Uterus (tissue), 4 donors: ENCODE results near the gene ABCA9. TPM values are rescaled to one million over a fixed set of nuclear protein-coding genes. Genes with fewer than 3 reads are reported as not detected.
A peak's percentile ranks its signal among the peaks of the same experiment; 100 is the strongest.

Experiments used
- DNase-seq, 2 donors: peaks; one replicate each; pipeline ENCODE4 v3.0.0-alpha.2; 2019 to 2020
- H3K27ac ChIP-seq, 2 donors: fragments of 200-600 bp; sonication (generic); 1 replicate in 1 of 2; 2 replicates in 1 of 2; pipeline ENCODE4 v1.5.1; 2016 to 2018
- H3K27me3 ChIP-seq, 2 donors: fragments of 200-600 bp; sonication (generic); one replicate each; pipeline ENCODE4 v1.5.1; 2018 to 2019; ENCODE audit warnings: control low read depth in 1 of 2
- H3K36me3 ChIP-seq, 2 donors: fragments of 200-600 bp; sonication (generic); one replicate each; pipeline ENCODE4 v1.5.1; 2019; ENCODE audit warnings: control low read depth in 1 of 2
- H3K4me1 ChIP-seq, 2 donors: fragments of 200-600 bp; sonication (generic); one replicate each; pipeline ENCODE4 v1.5.1; 2018 to 2019; ENCODE audit warnings: control low read depth in 1 of 2
- H3K4me3 ChIP-seq, 2 donors: fragments of 200-600 bp; sonication (generic); 1 replicate in 1 of 2; 2 replicates in 1 of 2; pipeline ENCODE4 v1.5.1; 2018 to 2019; ENCODE audit warnings: mild to moderate bottlenecking in 1 of 2
- H3K9me3 ChIP-seq, 2 donors: fragments of 200-600 bp; sonication (generic); one replicate each; pipeline ENCODE4 v1.5.1; 2019; ENCODE audit warnings: control low read depth in 1 of 2
- CTCF ChIP-seq, 4 experiments: fragments of 200-600 bp in 2 of 4; fragments of 450-650 bp in 2 of 4; sonication (generic) in 2 of 4; IDR thresholded peaks; one replicate each; pipeline ENCODE4 v1.5.1; 2016 to 2019; ENCODE audit warnings: antibody characterized with exemption in 4 of 4, mild to moderate bottlenecking in 2 of 4, moderate library complexity in 1 of 4
- POLR2A ChIP-seq, 2 donors: fragments of 450-650 bp; IDR thresholded peaks; one replicate each; pipeline ENCODE4 v1.6.1; 2016; ENCODE audit warnings: antibody characterized with exemption in 2 of 2, mild to moderate bottlenecking in 1 of 2, moderate library complexity in 1 of 2
- intact Hi-C: fragments of 100-400 bp; cut with DNase I; formaldehyde crosslinking; loops from one replicate; pipeline ENCODE4 v1.15.1; 2023; ENCODE audit warnings: low total_unique reads
- total RNA-seq, 4 donors: library from RNA; depleted of rRNA in 3 of 4; stranded (reverse); fragments of >200 nt in 3 of 4; gene quantifications; one replicate each; pipeline versions ENCODE4 v1.1.0 to v1.2.4, GENCODE V29; 2014 to 2023
- donor health status: DM: yes; HTN: yes; CAD: no.

Gene ABCA9
- 10 to 100 TPM in 3 of 4 donors, 1 to 10 TPM in 1; 8.2 to 32.1 (median 18.4) TPM for total RNA-seq

GRCh38 chr17:69060822-69061221 lies at the start of gene ABCA9:
TSS of gene ABCA9 (minus strand) at chr17:69060927. CDS start at chr17:69051126, 9,801 bp downstream.
- H3K27ac ChIP-seq = peak within 1 kb of the TSS; percentile 62 to 73

GRCh38 chr17:69105907-69106730 lies 45.4 kb upstream of the ABCA9 start:
- TF ChIP-seq POLR2A (IDR thresholded peaks at IDR 0.05) (no peak), CTCF (IDR thresholded peaks at IDR 0.05) (no peak)
- Histone ChIP-seq H3K9me3 (no peaks in the 10 kb centered on the region), H3K4me3 (no peak overlapping the region), H3K4me1 (no peaks in the 10 kb centered on the region), H3K27me3 (no peaks in the 10 kb centered on the region), H3K27ac (no peak overlapping the region), H3K36me3 (no peaks in the 10 kb centered on the region)
- intact Hi-C loops = no loop called here
- no peak for DNase-seq

More at GRCh38 chr17:69060822-69061221, at the start of gene ABCA9:
- peak within 1 kb of the TSS in 1 of 2 donors; percentile 18 for H3K4me3 ChIP-seq
- intact Hi-C loops = no loop called here
- H3K36me3 ChIP-seq = no peaks in the 10 kb centered on the region
- H3K9me3 ChIP-seq = peaks cover 0 to 3% of the 10 kb centered on the region in 2 donors
- DNase-seq = peak in 1 of 2 donors; percentile 42
- no peaks in the 10 kb centered on the region for H3K4me1 ChIP-seq
- no peaks in the 10 kb centered on the region for H3K27me3 ChIP-seq
- TF ChIP-seq CTCF (IDR thresholded peaks at IDR 0.05) (no peak), POLR2A (IDR thresholded peaks at IDR 0.05) (no peak)

GRCh38 chr17:69103557-69104233 lies 43.0 kb upstream of the ABCA9 start:
- no peak for DNase-seq
- intact Hi-C loops = no loop called here
- Histone ChIP-seq H3K9me3 (no peaks in the 10 kb centered on the region), H3K27ac (no peak overlapping the region), H3K36me3 (no peaks in the 10 kb centered on the region), H3K27me3 (no peaks in the 10 kb centered on the region), H3K4me3 (no peak overlapping the region), H3K4me1 (no peaks in the 10 kb centered on the region)
- no peak for TF ChIP-seq CTCF (IDR thresholded peaks at IDR 0.05)
- TF ChIP-seq POLR2A (IDR thresholded peaks at IDR 0.05) = no peak

- Histone ChIP-seq H3K4me3 (no peak overlapping the region), H3K27ac (no peak overlapping the region), H3K4me1 (no peaks in the 10 kb centered on the region), H3K36me3 (no peaks in the 10 kb centered on the region), H3K9me3 (no peaks in the 10 kb centered on the region), H3K27me3 (no peaks in the 10 kb centered on the region)
- no peak for DNase-seq
- intact Hi-C loops = no loop called here
- TF ChIP-seq POLR2A (IDR thresholded peaks at IDR 0.05) (no peak), CTCF (IDR thresholded peaks at IDR 0.05) (no peak)
Measured at GRCh38 chr17:69098625-69099024, 37.9 kb upstream of the ABCA9 start.

- Histone ChIP-seq H3K4me3 (no peak overlapping the region), H3K27ac (no peak overlapping the region), H3K4me1 (no peaks in the 10 kb centered on the region), H3K36me3 (no peaks in the 10 kb centered on the region), H3K27me3 (no peaks in the 10 kb centered on the region), H3K9me3 (no peaks in the 10 kb centered on the region)
- DNase-seq = no peak
- TF ChIP-seq CTCF (IDR thresholded peaks at IDR 0.05) = no peak
- no peak for TF ChIP-seq POLR2A (IDR thresholded peaks at IDR 0.05)
- intact Hi-C loops = no loop called here
Measured at GRCh38 chr17:69096541-69096940, 35.8 kb upstream of the ABCA9 start.
